Fibroblast of lung (primary cell): Measurements from ENCODE around the gene SCYGR1.

Experiments used
- EZH2 ChIP-seq: IDR thresholded peaks from 2 replicates; pipeline ENCODE4 v1.5.1; 2012; ENCODE audit warnings: low read length, control low read depth, mild to moderate bottlenecking; ENCODE audit errors: missing control alignments
- TF ChIP-seq, protein P1 (sequence below), 2 donors: IDR thresholded peaks in 1 of 2; conservative IDR thresholded peaks in 1 of 2; 1 replicate in 1 of 2; 2 replicates in 1 of 2; pipeline ENCODE4 v1.5.1; 2011 to 2012; ENCODE audit warnings: low read length in 2 of 2, control low read depth in 1 of 2, inconsistent platforms in 1 of 2, low read depth in 1 of 2, mild to moderate bottlenecking in 1 of 2

- TF ChIP-seq, protein P1, sequence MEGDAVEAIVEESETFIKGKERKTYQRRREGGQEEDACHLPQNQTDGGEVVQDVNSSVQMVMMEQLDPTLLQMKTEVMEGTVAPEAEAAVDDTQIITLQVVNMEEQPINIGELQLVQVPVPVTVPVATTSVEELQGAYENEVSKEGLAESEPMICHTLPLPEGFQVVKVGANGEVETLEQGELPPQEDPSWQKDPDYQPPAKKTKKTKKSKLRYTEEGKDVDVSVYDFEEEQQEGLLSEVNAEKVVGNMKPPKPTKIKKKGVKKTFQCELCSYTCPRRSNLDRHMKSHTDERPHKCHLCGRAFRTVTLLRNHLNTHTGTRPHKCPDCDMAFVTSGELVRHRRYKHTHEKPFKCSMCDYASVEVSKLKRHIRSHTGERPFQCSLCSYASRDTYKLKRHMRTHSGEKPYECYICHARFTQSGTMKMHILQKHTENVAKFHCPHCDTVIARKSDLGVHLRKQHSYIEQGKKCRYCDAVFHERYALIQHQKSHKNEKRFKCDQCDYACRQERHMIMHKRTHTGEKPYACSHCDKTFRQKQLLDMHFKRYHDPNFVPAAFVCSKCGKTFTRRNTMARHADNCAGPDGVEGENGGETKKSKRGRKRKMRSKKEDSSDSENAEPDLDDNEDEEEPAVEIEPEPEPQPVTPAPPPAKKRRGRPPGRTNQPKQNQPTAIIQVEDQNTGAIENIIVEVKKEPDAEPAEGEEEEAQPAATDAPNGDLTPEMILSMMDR (conservative IDR thresholded peaks at IDR 0.05 in 1 of 2, IDR thresholded peaks at IDR 0.05 in 1 of 2; ENCODE audit: low read depth in 1 of 2, low read length in 2 of 2) = no peak
- TF ChIP-seq EZH2 = no peak
These were observed 11.2 kb upstream of the SCYGR1 start for GRCh38 chr2:227398684-227399670.
